Femur (tissue), 1 donor: ENCODE results near the gene PPP2R1B.

ENCODE experiments used
- DNase-seq: peaks from one replicate; pipeline ENCODE4 v3.0.0-alpha.2; 2017

Gene PPP2R1B

GRCh38 chr11:111691176-111691575 is 75.0 kb downstream of the PPP2R1B start:
- no peak for DNase-seq

DNA sequence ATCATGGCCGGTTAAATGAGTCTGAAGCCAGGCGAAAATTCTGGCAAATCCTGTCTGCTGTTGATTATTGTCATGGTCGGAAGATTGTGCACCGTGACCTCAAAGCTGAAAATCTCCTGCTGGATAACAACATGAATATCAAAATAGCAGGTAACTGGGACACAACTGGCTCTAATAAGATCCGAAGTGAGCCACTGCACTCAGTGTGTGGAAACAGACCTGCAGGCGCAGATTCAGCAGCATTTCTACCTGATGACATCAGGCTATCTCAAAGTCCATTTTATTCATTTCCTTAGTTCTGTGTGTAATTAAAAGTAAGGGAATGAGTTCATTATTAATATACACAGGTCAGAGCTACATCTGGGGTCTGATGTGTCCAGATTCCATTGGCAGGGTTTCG is 78.2 kb downstream of the PPP2R1B start:
- no peak for DNase-seq

GRCh38 chr11:111684251-111684650 is 81.9 kb downstream of the PPP2R1B start:
- no peak for DNase-seq

DNA sequence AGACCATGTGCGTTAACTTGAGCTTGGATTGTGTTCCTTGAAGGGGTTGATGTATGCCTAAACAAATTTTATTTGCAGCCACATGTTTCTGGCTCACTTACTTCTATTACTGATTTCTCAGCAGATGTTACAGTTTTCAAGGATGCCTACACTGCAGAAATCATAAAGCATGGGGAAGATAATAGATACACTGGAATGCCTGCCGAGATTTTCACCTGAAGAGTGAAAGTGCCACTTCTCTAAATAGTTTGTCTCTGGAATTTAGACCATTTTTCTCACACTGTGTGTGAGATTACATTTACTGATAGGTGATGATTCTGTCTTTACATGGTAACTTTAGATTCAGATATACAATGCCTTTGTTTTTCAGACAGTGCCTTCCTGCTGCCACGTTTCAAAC is 82.4 kb downstream of the PPP2R1B start:
- no peak for DNase-seq

- no peak for DNase-seq
Observed at GRCh38 chr11:111680486-111681175, 85.6 kb downstream of the PPP2R1B start.
